PC-3 (cell line): ENCODE data around the gene AXIN2. TPM values are rescaled to one million over a fixed set of nuclear protein-coding genes. Genes with fewer than 3 reads are reported as not detected.

ENCODE experiments used
- ATAC-seq: fragments of 200-7000 bp; cut with Tn5 transposase; 2 replicates; pipeline ENCODE4 v1.9.1; 2020; ENCODE audit warnings: mild to moderate bottlenecking, moderate library complexity
- BruUV-seq: library from RNA; stranded (reverse); fragments of 400-500 nt; replicated peaks from 2 replicates; lab custom pipeline; 2021; lab: Mats Ljungman, UMichigan
- CTCF ChIA-PET: fragments of 300-600 bp; sonication (Branson Sonifier 250); formaldehyde crosslinking; loops from one replicate; lab custom pipeline; 2022; ENCODE audit warnings: antibody characterized with exemption; lab: Charles Lee
- POLR2A ChIA-PET: fragments of 300-600 bp; sonication (Branson Sonifier 250); formaldehyde crosslinking; loops from one replicate; lab custom pipeline; 2022; ENCODE audit warnings: antibody characterized with exemption; ENCODE audit not compliant: unreplicated experiment; lab: Charles Lee
- DNase-seq: peaks from one replicate; pipeline ENCODE4 v3.0.0-alpha.2; 2015
- H2AFZ ChIP-seq: fragments of 300-600 bp; sonication (generic); 2 replicates; pipeline ENCODE4 v1.6.0; 2016; ENCODE audit warnings: antibody characterized with exemption, low read length
- H3F3A ChIP-seq: fragments of 300-600 bp; sonication (generic); one replicate; pipeline ENCODE4 v1.6.0; 2017; ENCODE audit warnings: antibody characterized with exemption, low read length, control low read depth, mild to moderate bottlenecking; ENCODE audit not compliant: unreplicated experiment
- H3K27ac ChIP-seq: fragments of 300-600 bp; sonication (generic); 2 replicates; pipeline ENCODE4 v1.5.1; 2016; ENCODE audit warnings: mild to moderate bottlenecking, low read length
- H3K27me3 ChIP-seq: fragments of 300-600 bp; sonication (generic); 2 replicates; pipeline ENCODE4 v1.6.1; 2016; ENCODE audit warnings: low read length, mixed read lengths
- H3K36me3 ChIP-seq: fragments of 300-600 bp; sonication (generic); 2 replicates; pipeline ENCODE4 v1.6.1; 2016; ENCODE audit warnings: low read depth, mixed run types, low read length, mixed read lengths
- H3K4me1 ChIP-seq: fragments of 300-600 bp; sonication (generic); 2 replicates; pipeline ENCODE4 v1.5.1; 2016; ENCODE audit warnings: low read length; ENCODE audit not compliant: insufficient read depth
- H3K4me2 ChIP-seq: fragments of 300-600 bp; sonication (generic); 2 replicates; pipeline ENCODE4 v1.6.0; 2016; ENCODE audit warnings: low read length
- H3K4me3 ChIP-seq: fragments of 300-600 bp; sonication (generic); 2 replicates; pipeline ENCODE4 v1.5.1; 2016; ENCODE audit warnings: mild to moderate bottlenecking, low read length, mixed read lengths
- H3K79me2 ChIP-seq: fragments of 300-600 bp; sonication (generic); 2 replicates; pipeline ENCODE4 v1.6.1; 2017; ENCODE audit warnings: low read length, mixed read lengths
- H3K9ac ChIP-seq: fragments of 300-600 bp; sonication (generic); 2 replicates; pipeline ENCODE4 v1.6.0; 2016; ENCODE audit warnings: mild to moderate bottlenecking, low read length
- H3K9me2 ChIP-seq: fragments of 300-600 bp; sonication (generic); replicated peaks from 2 replicates; pipeline ENCODE4 v1.6.1; 2016; ENCODE audit warnings: mixed run types, low read length, mixed read lengths
- H3K9me3 ChIP-seq: fragments of 300-600 bp; sonication (generic); 2 replicates; pipeline ENCODE4 v1.6.1; 2016; ENCODE audit warnings: low read length, mixed read lengths
- H4K20me1 ChIP-seq: fragments of 300-600 bp; sonication (generic); 2 replicates; pipeline ENCODE4 v1.6.1; 2016; ENCODE audit warnings: low read length, mixed read lengths
- EZH2 ChIP-seq: fragments of 300-600 bp; sonication (generic); IDR thresholded peaks from one replicate; pipeline ENCODE4 v1.6.1; 2017; ENCODE audit warnings: antibody characterized with exemption, mild to moderate bottlenecking, low read length; ENCODE audit not compliant: unreplicated experiment
- EZH2phosphoT487 ChIP-seq: fragments of 300-600 bp; sonication (generic); IDR thresholded peaks from 2 replicates; pipeline ENCODE4 v1.6.1; 2018; ENCODE audit warnings: mild to moderate bottlenecking, antibody characterized with exemption, low read length, borderline replicate concordance
- intact Hi-C: fragments of 100-400 bp; cut with micrococcal nuclease; formaldehyde crosslinking; loops from 2 replicates; pipeline ENCODE4 v1.9.0; 2023
- total RNA-seq: library from RNA; depleted of rRNA; stranded (reverse); fragments of >200 nt; gene quantifications from 2 replicates; pipeline ENCODE4 v1.2.3, GENCODE V29; 2014
- TF ChIP-seq, protein P1 (sequence below): fragments of 300-600 bp; sonication (generic); conservative IDR thresholded peaks from 2 replicates; pipeline ENCODE4 v1.5.1; 2017; ENCODE audit warnings: antibody characterized with exemption, low read depth, mild to moderate bottlenecking, low read length

Gene AXIN2
- total RNA-seq, 1 experiment from 2014 or later: 2.0 TPM

DNA sequence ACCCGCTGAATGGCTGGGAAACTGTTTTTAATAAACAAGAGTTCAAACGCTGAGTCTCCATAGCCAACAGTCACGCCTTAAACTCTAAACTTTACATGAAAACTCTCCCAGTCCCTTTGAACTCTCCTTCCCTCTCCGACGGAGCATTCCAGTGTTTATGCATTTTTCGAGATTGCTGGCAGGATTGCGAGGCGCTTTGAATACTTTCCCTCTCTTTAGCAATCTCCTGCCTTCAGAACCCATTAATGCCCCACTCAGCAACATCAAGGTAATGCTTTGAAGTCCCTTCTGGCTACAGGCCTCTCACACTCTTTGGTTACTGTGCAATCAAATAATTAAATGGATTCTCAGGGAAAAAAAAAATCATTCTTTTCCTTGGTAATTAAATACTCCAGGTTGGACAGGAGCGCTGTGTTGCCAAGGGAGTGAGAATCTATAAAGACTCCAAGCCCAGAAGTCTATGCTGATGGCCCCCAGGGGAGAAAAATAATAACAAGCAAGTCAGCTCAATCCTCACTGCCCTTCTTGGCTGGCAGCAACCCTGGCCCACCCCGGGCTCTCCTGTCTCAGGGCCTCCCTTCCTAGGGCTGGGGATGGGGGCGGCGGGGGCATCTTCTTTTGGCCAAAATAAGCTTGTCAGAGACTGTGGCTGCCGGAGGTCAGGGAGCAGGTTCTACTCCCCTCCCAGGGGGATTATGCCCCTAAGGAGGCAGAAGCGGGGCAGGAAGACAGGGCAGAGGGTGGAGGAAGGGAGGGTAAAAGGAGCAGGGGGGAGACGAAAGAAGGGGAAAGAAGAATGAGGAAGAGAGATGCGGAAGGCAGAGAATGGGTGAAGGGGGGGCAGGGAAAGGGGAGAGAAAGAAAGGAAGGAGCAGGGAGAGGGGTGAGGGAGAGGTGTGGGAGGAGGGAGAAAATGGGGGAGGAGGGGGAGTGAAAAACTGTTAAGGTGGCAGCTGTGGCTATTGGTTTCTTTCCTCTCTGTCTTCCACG, 45.2 kb downstream of the AXIN2 start:
- no peak overlapping the region for H3K4me3 ChIP-seq
- H3K4me1 ChIP-seq: no peaks in the 10 kb centered on the region
- H4K20me1 ChIP-seq: no peaks in the 10 kb centered on the region
- no peak for ATAC-seq
- no peaks in the 10 kb centered on the region for H3K27me3 ChIP-seq
- BruUV-seq: no TSS peak
- no peak for TF ChIP-seq EZH2phosphoT487
- no peak for TF ChIP-seq EZH2
- TF ChIP-seq, protein P1, sequence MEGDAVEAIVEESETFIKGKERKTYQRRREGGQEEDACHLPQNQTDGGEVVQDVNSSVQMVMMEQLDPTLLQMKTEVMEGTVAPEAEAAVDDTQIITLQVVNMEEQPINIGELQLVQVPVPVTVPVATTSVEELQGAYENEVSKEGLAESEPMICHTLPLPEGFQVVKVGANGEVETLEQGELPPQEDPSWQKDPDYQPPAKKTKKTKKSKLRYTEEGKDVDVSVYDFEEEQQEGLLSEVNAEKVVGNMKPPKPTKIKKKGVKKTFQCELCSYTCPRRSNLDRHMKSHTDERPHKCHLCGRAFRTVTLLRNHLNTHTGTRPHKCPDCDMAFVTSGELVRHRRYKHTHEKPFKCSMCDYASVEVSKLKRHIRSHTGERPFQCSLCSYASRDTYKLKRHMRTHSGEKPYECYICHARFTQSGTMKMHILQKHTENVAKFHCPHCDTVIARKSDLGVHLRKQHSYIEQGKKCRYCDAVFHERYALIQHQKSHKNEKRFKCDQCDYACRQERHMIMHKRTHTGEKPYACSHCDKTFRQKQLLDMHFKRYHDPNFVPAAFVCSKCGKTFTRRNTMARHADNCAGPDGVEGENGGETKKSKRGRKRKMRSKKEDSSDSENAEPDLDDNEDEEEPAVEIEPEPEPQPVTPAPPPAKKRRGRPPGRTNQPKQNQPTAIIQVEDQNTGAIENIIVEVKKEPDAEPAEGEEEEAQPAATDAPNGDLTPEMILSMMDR: no peak
- H3K79me2 ChIP-seq: no peaks in the 10 kb centered on the region
- no peak overlapping the region for H2AFZ ChIP-seq
- no peaks in the 10 kb centered on the region for H3K36me3 ChIP-seq
- H3K9me3 ChIP-seq: no peaks in the 10 kb centered on the region
- no peaks in the 10 kb centered on the region for H3F3A ChIP-seq
- no peak for DNase-seq
- CTCF ChIA-PET: no interaction called here
- H3K4me2 ChIP-seq: no peak overlapping the region
- POLR2A ChIA-PET: interaction anchor here (0.6 kb wide), 1 partner anchor 68 kb away, joined by 3 read pairs; no protein-coding TSS in a partner anchor
- intact Hi-C loops: no loop called here
- H3K27ac ChIP-seq: no peak overlapping the region
- H3K9ac ChIP-seq: no peak overlapping the region
- no peaks in the 10 kb centered on the region for H3K9me2 ChIP-seq

GRCh38 chr17:65515512-65515911, 45.9 kb downstream of the AXIN2 start:
- intact Hi-C loops: no loop called here
- Histone ChIP-seq H3K4me2 (no peak overlapping the region), H3K27me3 (no peaks in the 10 kb centered on the region), H2AFZ (no peak overlapping the region), H3K36me3 (no peaks in the 10 kb centered on the region), H3K27ac (no peak overlapping the region), H3K4me1 (no peaks in the 10 kb centered on the region), H3K4me3 (no peak overlapping the region), H4K20me1 (no peaks in the 10 kb centered on the region), H3F3A (no peaks in the 10 kb centered on the region), H3K79me2 (no peaks in the 10 kb centered on the region), H3K9me3 (no peaks in the 10 kb centered on the region), H3K9me2 (no peaks in the 10 kb centered on the region), H3K9ac (no peak overlapping the region)
- DNase-seq: no peak
- POLR2A ChIA-PET: no interaction called here
- no peak for ATAC-seq
- TF ChIP-seq EZH2phosphoT487 (no peak), EZH2 (no peak)
- TF ChIP-seq, protein P1: no peak
- no TSS peak for BruUV-seq
- CTCF ChIA-PET: no interaction called here

DNA sequence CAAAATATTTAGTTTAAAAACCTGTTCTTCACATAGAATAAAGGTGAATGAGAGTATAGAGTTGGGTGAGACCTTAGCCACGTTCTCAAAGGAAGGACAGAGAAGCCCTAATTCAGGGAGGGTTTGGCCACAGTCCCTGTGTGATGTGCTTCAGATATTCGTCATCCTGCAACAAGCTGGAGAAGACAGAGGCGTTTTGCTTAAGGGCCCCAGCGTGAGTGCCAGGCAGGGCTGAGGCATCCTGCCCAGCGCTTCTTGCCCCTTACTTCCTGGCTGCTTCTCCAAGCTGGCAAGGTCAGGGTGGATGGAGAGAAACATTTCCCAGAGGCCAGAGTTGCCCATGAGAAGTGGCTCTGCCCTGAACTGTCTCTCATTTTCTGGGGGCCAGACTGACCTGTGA, 46.9 kb downstream of the AXIN2 start:
- intact Hi-C loops: no loop called here
- ChIA-PET CTCF (no interaction called here), POLR2A (no interaction called here)
- Histone ChIP-seq H3F3A (no peaks in the 10 kb centered on the region), H3K4me3 (no peak overlapping the region), H3K79me2 (no peaks in the 10 kb centered on the region), H3K4me2 (no peak overlapping the region), H2AFZ (no peak overlapping the region), H3K36me3 (no peaks in the 10 kb centered on the region), H3K9me2 (no peaks in the 10 kb centered on the region), H3K4me1 (no peaks in the 10 kb centered on the region), H3K27ac (no peak overlapping the region), H3K27me3 (no peaks in the 10 kb centered on the region), H4K20me1 (no peaks in the 10 kb centered on the region), H3K9ac (no peak overlapping the region), H3K9me3 (no peaks in the 10 kb centered on the region)
- ATAC-seq: no peak
- DNase-seq: no peak
- no peak for TF ChIP-seq EZH2phosphoT487
- no peak for TF ChIP-seq EZH2
- TF ChIP-seq, protein P1: no peak
- no TSS peak for BruUV-seq
